ENCODE results near the gene SYT13. TPM values are rescaled to one million over a fixed set of nuclear protein-coding genes. Genes with fewer than 3 reads are reported as not detected.

The SYT13 gene
- total RNA-seq, 1 experiment from 2014 or later: 1.4 TPM

DNA sequence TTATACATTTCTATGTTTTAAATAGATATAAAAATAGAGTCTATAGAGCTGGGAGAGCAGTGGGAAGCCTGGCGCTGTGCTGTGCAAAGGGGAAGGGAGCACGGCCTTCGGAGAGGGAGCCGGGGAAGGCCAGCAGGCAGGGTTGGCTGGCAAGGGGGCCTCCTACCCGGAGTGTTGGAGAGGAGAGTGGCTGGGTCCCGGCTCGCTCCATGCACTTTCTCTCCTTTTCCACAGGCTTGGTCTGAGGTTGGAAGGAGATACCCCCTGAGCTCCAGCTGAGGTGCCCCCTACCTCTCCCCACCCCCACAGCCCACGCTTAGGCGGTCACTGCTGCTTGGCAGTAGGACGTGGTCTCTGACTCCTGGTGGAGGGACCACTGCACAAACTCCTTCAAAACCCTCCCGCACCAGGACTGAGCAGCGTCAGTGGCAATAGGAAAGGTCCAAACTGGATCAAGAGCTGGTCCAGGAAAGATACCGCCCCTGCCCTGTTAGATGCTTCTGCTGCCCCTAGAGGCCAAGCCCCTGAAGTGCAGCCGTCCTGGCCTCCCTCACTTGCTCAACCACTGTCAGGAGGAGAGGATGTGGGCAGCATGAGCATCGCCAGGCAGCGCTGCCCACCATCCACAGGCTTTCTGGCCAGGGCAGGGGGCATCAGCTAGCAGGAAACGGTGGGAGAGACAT, 52.9 kb downstream of the SYT13 start:
- RAD21 ChIA-PET (ENCODE audit: low non-redundant PET in 1 of 2, low total read pairs in 2 of 2, uncharacterized antibody in 2 of 2, unreplicated experiment in 2 of 2): no interaction called here
- POLR2A ChIA-PET: interaction anchor here (1.2 kb wide), 1 partner anchor 19 kb away, joined by 7 read pairs; no protein-coding TSS in a partner anchor
- Histone ChIP-seq H3K36me3 (ENCODE audit: control insufficient read depth in 1 of 2, insufficient read depth in 2 of 2, low read length in 2 of 2) (no peaks in the 10 kb centered on the region), H3K4me2 (ENCODE audit: low read length) (no peak overlapping the region), H3K27me3 (ENCODE audit: insufficient read depth, low read length) (peaks cover 8% of the 10 kb centered on the region; the same call in 1 of the 2 replicates), H3K4me1 (ENCODE audit: control insufficient read depth in 1 of 2, insufficient read depth in 2 of 2, low read length in 2 of 2) (no peaks in the 10 kb centered on the region), H3K27ac (ENCODE audit: low read depth, low read length) (no peak overlapping the region), H3K4me3 (replicated peaks in 1 of 2; ENCODE audit: low read depth in 1 of 2, low read length in 2 of 2) (no peak overlapping the region), H3K9me3 (ENCODE audit: control insufficient read depth in 1 of 2, insufficient read depth in 1 of 2, low read depth in 1 of 2, low read length in 2 of 2) (no peaks in the 10 kb centered on the region), H3K9me2 (ENCODE audit: insufficient read depth) (no peaks in the 10 kb centered on the region), H3K9ac (ENCODE audit: low read length) (no peak overlapping the region), H4K20me1 (ENCODE audit: insufficient read depth) (no peaks in the 10 kb centered on the region), H2AFZ (ENCODE audit: low read depth, low read length, poor library complexity, severe bottlenecking) (no peak overlapping the region), H3K79me2 (ENCODE audit: insufficient read depth, low read length) (no peaks in the 10 kb centered on the region)
- no peak for TF ChIP-seq ZNF274 (IDR thresholded peaks at IDR 0.05; ENCODE audit: low read depth, low read length)
- no peak for TF ChIP-seq CEBPB (IDR thresholded peaks at IDR 0.05; ENCODE audit: low read depth)
- TF ChIP-seq SIN3A (IDR thresholded peaks at IDR 0.05; ENCODE audit: low read depth): no peak
- TF ChIP-seq POLR2AphosphoS5 (IDR thresholded peaks at IDR 0.05; ENCODE audit: low read depth, low read length): no peak
- peak; percentile 32; the same call in 1 of the 2 replicates for TF ChIP-seq RAD21 (IDR thresholded peaks at IDR 0.05; ENCODE audit: low read depth)
- TF ChIP-seq, protein P1, sequence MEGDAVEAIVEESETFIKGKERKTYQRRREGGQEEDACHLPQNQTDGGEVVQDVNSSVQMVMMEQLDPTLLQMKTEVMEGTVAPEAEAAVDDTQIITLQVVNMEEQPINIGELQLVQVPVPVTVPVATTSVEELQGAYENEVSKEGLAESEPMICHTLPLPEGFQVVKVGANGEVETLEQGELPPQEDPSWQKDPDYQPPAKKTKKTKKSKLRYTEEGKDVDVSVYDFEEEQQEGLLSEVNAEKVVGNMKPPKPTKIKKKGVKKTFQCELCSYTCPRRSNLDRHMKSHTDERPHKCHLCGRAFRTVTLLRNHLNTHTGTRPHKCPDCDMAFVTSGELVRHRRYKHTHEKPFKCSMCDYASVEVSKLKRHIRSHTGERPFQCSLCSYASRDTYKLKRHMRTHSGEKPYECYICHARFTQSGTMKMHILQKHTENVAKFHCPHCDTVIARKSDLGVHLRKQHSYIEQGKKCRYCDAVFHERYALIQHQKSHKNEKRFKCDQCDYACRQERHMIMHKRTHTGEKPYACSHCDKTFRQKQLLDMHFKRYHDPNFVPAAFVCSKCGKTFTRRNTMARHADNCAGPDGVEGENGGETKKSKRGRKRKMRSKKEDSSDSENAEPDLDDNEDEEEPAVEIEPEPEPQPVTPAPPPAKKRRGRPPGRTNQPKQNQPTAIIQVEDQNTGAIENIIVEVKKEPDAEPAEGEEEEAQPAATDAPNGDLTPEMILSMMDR (IDR thresholded peaks at IDR 0.05 in 2 of 3, conservative IDR thresholded peaks at IDR 0.05 in 1 of 3; ENCODE audit: borderline replicate concordance in 1 of 3, insufficient read depth in 1 of 3, low read depth in 2 of 3, low read length in 2 of 3): peak; percentile 17 to 95 (median 82); a peak in 5 of 6 replicates
- no TSS peak for BruUV-seq (replicated peaks)
- DNase-seq (ENCODE audit: low read depth, low spot score) (peak; percentile 28), ATAC-seq (peak; percentile 97)
- intact Hi-C loops (cut with micrococcal nuclease): no loop called here
- CTCF ChIA-PET: interaction anchor here (0.9 to 1.7 kb wide), 10 partner anchors 9 to 138 kb away, joined by 3 to 13 read pairs (median 5); no protein-coding TSS in a partner anchor
